ENCODE measurements around the gene CCL24.
"Not testable (repeated sequence)": the region's sequence is repeated elsewhere in the genome, so short reads cannot be mapped to it uniquely, and the experiment has no call there.

Gene CCL24

DNA sequence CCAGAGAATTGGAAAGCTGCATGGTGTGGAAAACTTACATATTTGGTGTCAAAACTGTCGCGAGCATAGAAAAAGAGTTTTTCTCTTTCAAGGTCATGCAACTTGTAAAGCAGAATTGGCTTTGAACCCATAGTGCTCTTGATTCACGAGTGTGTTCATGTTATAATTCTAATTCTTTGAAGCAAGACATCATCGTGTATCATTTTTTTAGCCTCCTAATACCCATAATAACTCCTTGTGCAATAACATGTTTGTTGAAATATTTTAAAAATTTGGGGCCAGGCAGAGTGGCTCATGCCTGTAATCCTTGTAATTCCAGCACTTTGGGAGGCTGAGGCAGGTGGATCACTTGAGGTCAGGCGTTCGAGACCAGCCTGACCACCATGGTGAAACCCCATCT lies 4.2 kb downstream of the CCL24 start:
- TF ChIP-seq POLR2A (IDR thresholded peaks at IDR 0.05; ENCODE audit: low read length) (no peak), GATA1 (IDR thresholded peaks at IDR 0.05; ENCODE audit: low read depth, low read length) (no peak)
- DNase-seq = no peak

DNA sequence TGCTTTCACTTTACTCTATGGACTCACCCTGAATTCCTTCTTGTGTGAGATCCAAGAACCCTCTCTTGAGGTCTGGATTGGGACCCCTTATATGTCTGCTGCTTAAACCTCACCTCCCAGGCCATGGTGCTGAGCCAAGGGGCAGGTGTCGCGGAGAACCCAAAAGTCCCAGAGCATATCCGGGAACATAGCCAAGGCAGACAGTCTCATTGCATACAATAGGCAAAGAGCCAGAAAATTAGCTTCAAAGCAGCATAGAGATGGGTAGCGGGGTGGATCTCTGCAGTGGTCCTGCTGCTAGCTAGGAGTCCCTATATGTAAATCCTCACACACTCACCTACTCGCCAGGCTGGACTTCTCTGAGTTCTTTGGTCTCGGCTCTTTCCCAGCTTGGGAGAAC lies 5.5 kb downstream of the CCL24 start:
- no peak for TF ChIP-seq POLR2A (IDR thresholded peaks at IDR 0.05; ENCODE audit: low read length)
- DNase-seq = no peak

DNA sequence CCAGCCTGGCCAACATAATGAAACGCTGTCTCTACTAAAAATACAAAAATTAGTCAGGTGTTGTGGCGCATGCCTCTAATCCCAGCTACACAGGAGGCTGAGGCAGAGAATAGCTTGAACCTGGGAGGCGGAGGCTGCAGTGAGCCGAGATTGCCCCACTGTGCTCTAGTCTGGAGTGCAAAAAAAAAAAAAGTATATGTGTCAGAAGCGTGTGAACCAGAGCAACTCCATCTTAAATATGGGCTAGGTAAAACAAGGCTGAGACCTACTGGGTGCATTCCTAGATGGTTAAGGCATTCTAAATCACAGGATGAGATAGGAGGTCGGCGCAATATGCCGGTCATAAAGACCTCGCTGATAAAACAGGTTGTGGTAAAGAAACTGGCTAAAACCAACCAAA lies 6.2 kb downstream of the CCL24 start:
- no peak for DNase-seq
- TF ChIP-seq GATA1 (IDR thresholded peaks at IDR 0.05; ENCODE audit: low read depth, low read length) (no peak), POLR2A (IDR thresholded peaks at IDR 0.05; ENCODE audit: low read length) (no peak)

DNA sequence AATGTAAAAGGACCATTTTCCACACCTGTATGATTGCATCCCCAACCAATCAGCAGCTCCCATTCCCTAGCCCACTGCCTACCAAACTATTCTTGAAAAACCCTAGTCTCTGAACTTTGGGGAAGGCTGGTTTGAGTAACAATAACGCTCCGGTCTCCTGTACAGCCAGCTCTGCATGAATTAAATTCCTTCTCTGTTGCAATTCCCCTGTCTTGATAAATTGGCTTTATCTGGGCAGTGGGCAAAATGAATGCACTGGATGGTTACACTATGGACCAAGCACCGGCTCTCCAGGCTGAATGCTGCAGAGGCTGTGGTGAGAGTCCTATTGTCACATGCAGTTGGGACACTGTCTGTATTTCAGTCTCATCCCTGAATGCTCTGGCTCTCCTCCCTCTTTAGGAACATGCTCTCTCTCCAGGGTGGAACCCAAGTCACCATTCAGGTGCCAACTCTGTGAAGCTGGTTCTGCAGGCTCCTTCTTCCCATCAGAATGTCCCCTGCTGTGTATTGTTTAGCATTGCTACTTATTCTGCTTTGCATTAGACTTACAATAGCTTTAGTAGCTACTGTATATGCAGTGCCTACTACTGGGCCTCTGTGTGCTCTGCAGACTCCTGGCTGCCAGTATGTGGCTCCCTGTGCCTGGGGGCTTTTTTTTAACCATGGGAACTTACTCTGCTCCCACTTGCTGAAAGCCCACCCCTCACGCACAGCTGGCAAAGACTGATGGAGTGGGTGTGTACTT lies 6.9 kb downstream of the CCL24 start:
- TF ChIP-seq POLR2A (IDR thresholded peaks at IDR 0.05; ENCODE audit: low read length) = no peak
- no peak for TF ChIP-seq GATA1 (IDR thresholded peaks at IDR 0.05; ENCODE audit: low read depth, low read length)
- DNase-seq = no peak

DNA sequence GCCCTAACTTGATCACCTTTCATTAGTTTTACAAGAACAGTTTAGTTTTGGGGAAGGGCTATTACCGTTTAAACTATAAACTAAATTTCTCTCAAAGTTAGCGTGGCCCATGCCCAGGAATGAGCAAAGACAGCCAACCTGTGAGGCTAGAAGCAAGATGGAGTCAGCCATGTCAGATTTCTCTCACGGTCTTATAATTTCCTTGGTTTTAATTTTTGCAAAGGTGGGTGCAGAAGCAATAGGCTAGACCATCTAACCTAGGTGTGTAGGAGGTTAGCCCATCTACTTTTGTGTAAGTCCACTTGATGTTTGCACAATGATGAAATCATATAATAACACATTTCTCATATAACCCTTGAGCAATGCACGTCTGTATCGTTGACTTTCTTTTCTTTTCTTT lies 8.9 kb downstream of the CCL24 start:
- TF ChIP-seq GATA1 (IDR thresholded peaks at IDR 0.05; ENCODE audit: low read depth, low read length) (no peak), POLR2A (IDR thresholded peaks at IDR 0.05; ENCODE audit: low read length) (no peak)
- no peak for DNase-seq

DNA sequence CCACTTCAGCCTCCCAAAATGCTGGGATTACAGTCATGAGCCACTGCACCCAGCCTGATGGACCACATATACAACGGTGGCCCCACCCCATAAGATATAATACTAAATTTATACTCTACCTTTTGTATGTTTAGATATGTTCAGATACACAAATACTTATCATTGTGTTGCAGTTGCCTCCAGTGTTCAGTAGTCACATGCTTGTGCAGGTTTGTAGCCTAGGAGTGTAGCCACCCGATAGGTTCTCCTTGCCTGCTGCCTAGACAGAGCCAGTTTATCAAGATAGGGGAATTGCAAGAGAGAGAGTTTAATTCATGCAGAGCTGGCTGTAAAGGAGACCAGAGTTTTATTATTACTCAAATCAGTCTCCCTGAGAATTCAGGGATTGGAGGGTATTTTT lies 9.6 kb downstream of the CCL24 start:
- TF ChIP-seq POLR2A (IDR thresholded peaks at IDR 0.05; ENCODE audit: low read length) (no peak), GATA1 (IDR thresholded peaks at IDR 0.05; ENCODE audit: low read depth, low read length) (no peak)
- DNase-seq = no peak

DNA sequence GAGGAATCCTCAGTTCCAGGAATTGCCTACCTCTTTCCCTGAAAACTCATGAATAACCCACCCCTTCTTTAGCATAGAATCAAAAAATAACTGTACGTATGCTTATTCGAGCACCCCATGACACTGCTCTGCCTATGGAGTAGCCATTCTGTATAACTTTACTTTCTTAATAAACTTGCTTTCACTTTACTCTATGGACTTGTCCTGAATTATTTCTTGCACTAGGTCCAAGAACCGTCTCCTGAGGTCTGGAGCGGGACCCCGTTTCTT lies 11.1 kb downstream of the CCL24 start:
- no peak for TF ChIP-seq GATA1 (IDR thresholded peaks at IDR 0.05; ENCODE audit: low read depth, low read length)
- TF ChIP-seq POLR2A (IDR thresholded peaks at IDR 0.05; ENCODE audit: low read length) = no peak
- no peak for DNase-seq

DNA sequence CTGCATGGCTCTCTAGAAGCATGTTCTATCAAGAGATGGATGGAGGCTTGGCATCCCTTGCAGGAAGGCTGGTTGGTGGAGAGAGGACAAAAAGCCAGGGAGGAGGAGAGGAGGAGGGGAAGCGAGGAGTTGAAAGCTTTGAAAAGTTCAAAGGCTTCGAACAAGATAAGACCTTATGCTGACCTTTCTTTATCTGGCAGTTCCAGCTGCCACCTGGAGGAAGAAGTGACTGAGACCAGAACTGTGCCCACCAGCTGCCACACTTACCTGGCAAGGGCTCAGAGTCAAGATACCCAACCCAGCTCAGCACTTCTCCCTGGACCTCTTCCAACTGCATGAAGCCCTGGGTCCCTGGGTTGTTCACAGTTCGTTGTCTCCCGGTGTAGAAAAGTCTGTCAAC lies 14.8 kb downstream of the CCL24 start:
- DNase-seq = peak in 1 of 2 experiments; percentile 8

DNA sequence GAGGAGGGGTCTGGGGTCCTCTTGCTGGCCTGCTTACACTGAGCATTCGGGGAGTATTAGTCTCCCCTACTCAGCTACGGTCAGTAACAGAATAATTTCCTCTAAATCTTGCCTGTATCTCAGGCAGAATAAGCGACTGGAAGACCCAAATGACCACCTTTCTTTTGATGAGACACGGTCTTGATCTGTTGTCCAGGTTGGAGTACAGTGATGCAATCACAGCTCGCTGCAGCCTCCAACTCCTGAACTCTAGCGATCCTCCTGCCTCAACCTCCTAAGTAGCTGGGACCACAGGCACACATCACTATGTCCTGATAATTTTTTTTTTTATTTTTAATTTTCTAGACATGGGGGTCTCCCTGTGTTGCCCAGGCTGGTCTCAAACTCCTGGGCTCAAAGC lies 17.2 kb downstream of the CCL24 start:
- TF ChIP-seq GATA1 (IDR thresholded peaks at IDR 0.05; ENCODE audit: low read depth, low read length) (no peak), POLR2A (IDR thresholded peaks at IDR 0.05; ENCODE audit: low read length) (no peak)
- DNase-seq = no peak

More for the DNA sequence above, 14.8 kb downstream of the CCL24 start:
- TF ChIP-seq GATA1 (IDR thresholded peaks at IDR 0.05; ENCODE audit: low read depth, low read length) (no peak), POLR2A (IDR thresholded peaks at IDR 0.05; ENCODE audit: low read length) (no peak)

DNA sequence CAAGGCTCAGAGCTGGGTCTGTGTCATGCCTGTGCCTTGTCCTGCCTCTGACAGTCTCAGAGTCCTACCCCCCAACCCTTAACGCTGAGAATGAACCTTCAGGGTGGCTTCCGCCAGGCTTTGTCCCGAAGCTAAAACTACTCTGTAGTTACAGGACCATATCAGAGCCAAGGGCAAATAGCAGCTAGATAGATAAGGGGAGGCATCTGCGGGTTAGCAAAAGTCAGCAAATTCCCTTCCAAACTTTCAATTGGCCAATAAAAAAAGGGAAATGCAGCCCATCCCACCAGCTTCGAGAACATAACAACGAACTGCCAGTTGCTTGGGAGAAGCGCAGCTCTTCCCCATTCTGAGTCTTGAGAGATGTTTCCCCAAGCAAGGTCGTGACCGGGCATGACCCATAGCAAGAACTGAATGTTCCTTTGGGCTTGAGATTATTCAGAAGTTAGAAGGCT lies 17.7 kb downstream of the CCL24 start:
- no peak for TF ChIP-seq POLR2A (IDR thresholded peaks at IDR 0.05; ENCODE audit: low read length)
- TF ChIP-seq GATA1 (IDR thresholded peaks at IDR 0.05; ENCODE audit: low read depth, low read length) = no peak
- no peak for DNase-seq

DNA sequence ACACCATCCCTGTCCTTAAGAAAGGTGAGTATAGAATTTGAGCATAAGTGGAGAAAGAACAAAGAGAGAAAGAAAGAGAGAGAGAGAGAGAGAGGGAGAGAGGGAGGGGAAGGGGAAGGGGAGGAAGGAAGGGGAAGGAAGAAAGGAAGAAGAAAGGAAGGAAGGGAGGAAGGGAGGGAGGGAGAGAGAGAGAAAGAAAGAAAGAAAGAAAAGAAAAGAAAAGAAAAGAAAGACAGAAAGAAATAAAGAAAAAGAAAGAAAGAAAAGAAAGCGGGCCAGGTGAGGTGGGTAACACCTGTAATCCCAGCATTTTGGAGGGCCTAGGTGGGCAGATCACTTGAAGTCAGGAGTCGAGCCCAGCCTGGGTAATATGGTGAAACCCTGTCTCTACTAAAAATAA lies 19.9 kb downstream of the CCL24 start:
- TF ChIP-seq POLR2A (IDR thresholded peaks at IDR 0.05; ENCODE audit: low read length) = no peak
- TF ChIP-seq GATA1 (IDR thresholded peaks at IDR 0.05; ENCODE audit: low read depth, low read length) = no peak
- DNase-seq = no peak

DNA sequence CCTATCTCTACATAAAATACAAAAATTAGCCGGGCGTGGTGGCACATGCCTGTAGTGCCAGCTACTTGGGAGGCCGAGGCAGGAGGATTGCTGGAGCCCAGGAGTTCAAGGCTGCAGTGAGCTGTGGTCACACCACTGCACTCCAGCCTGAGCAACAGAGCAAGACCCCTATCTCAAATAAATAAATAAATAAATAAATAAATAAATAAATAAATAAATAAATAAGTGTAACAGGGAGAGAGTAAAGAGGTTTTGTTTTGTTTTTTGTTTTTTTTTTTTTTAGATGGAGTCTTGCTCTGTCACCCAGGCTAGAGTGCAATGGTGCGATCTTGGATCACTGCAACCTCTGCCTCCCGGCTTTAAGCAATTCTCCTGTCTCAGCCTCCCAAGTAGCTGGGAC lies 21.0 kb downstream of the CCL24 start:
- DNase-seq = not testable (repeated sequence)

DNA sequence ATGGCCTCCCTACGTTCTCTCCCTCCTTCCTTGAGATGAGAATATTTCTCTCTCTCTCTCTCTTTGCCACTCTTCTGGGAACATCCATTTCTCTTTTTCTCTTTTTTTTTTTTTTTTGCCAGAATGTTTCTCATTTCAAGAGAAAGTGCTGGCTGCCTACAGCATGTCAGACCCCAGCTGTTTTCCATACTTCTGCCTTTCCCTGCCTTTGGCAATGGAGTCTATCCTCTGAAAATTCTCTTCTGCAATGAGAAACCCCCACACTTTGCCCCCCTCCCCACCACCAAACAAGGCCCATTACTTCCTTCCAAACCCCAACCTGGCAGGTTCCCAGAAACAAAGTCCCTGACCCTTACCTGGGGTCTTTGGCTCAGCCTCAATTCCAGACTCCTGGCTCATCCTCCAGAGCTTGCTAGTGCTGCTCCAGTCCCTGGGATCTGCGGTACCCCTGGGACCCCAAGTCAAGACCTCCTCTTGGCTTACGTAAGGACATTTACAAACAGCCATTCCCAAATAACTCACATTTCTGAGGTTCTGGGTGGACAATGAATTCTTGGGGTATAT lies 24.2 kb downstream of the CCL24 start:
- no peak for TF ChIP-seq GATA1 (IDR thresholded peaks at IDR 0.05; ENCODE audit: low read depth, low read length)
- no peak for TF ChIP-seq POLR2A (IDR thresholded peaks at IDR 0.05; ENCODE audit: low read length)
- DNase-seq = no peak

DNA sequence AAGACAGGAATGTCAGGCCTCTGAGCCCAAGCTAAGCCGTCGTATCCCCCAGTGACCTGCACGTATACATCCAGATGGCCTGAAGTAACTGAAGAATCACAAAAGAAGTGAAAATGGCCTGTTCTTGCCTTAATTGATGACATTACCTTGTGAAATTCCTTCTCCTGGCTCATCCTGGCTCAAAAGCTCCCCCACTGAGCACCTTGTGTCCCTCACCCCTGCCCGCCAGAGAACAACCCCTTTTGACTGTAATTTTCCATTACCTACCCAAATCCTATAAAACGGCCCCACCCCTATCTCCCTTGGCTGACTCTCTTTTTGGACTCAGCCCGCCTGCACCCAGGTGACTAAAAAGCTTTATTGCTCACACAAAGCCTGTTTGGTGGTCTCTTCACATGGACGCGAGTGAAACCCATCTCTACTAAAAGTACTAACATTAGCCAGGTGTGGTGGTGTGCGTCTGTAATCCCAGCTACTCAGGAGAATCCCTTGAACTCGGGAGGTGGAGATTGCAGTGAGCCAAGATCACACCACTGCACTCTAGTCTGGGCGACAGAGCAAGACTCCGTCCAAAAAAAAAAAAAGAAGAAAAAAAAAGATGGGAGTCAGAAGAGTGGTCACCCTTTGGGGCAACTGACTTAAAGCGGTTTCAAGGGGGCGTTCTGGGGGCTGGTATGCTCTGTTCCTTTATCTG lies 25.3 kb downstream of the CCL24 start:
- DNase-seq = not testable (repeated sequence)

DNA sequence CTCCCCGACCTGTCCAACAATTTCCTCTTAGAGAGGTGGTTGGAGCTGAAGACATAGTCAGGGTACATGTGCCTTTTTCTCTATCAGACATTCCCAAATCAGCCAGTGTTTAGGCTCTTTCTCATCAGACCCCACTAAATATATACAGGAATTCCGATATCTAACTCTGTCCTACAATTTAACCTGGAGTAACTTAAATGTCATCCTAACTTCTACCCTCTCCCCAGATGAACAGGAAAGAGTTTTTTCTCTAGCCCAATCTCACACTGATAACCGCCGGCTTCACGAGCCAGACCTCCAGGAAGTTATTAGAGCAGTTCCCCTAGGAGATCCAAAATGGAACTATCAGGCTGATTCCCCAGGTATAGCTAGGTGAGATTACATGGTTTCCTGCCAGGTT lies 30.5 kb downstream of the CCL24 start:
- not testable (repeated sequence) for DNase-seq

DNA sequence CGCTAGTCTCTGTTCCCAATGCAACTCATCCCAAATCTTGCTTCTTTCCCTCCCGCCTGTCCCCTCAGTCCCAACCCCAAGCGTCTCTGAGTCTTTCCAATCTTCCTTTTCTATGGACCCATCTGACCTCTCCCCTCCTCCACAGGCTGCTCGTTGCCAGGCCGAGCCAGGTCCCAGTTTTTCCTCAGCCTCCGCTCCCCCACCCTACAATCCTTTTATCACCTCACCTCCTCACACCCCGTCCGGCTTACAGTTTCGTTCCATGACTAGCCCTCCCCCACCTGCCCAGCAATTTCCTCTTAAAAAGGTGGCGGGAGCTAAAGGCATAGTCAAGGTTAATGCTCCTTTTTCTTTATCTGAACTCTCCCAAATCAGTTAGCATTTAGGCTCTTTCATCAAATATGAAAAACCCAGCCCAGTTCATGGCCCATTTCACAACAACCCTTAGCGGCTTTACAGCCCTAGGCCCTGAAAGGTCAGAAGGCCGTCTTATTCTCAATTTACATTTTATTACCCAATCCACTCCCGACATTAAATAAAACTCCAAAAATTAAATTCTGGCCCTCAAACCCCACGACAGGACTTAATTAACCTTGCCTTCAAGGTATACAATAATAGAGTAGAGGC lies 32.8 kb downstream of the CCL24 start:
- DNase-seq = not testable (repeated sequence)

DNA sequence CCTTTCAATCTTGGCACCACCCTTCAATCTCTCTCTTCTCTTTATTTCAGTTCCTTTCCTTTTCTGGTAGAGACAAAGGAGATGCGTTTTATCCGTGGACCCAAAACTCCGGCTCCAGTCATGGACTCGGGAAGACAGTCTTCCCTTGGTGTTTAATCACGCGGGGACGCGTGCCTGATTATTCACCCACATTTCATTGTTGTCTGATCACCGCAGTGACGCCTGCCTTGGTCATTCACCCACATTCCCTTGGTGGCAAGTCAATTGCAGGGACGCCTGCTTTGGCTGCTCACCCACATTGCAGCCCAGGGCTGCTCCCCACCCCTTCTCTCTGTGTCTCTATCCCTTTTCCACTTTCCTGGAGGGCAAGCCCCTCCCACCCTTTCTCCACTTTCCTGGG lies 34.1 kb downstream of the CCL24 start:
- not testable (repeated sequence) for DNase-seq

DNA sequence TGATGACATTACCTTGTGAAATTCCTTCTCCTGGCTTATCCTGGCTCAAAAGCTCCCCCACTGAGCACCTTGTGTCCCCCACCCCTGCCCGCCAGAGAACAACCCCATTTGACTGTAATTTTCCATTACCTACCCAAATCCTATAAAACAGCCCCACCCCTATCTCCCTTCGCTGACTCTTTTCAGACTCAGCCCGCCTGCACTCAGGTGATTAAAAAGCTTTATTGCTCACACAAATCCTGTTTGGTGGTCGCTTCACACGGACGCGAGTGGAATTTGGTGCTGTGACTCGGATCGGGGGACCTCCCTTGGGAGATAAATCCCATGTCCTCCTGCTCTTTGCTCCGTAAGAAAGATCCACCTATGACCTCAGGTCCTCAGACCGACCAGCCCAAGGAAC lies 34.6 kb downstream of the CCL24 start:
- not testable (repeated sequence) for DNase-seq

All from erythroblast (primary cell).